HepG2 (cell line): ENCODE data around the gene HCFC1R1. TPM values are rescaled to one million over a fixed set of nuclear protein-coding genes. Genes with fewer than 3 reads are reported as not detected.
A peak's percentile ranks its signal among the peaks of the same experiment; 100 is the strongest.

ENCODE experiments used
- ATAC-seq: fragments of 200-7000 bp; cut with Tn5 transposase; 3 replicates; pipeline ENCODE4 v1.9.1; 2020; ENCODE audit warnings: mild to moderate bottlenecking, moderate library complexity
- BruUV-seq: library from RNA; stranded (reverse); fragments of 400-500 nt; replicated peaks from 2 replicates; lab custom pipeline; 2021; lab: Mats Ljungman, UMichigan
- CTCF ChIA-PET: fragments of 300-600 bp; formaldehyde crosslinking; extraction: SDS; loops from one replicate; lab custom pipeline; 2021; ENCODE audit warnings: low total read pairs, inconsistent platforms, low intra/inter-chr PET ratio; lab: Yijun Ruan, JAX
- POLR2A ChIA-PET: fragments of 350-600 bp; sonication (Branson Sonifier 250); formaldehyde crosslinking; loops from one replicate; lab custom pipeline; 2020; ENCODE audit warnings: antibody characterized with exemption, inconsistent platforms; lab: Yijun Ruan, JAX
- DNase-seq: peaks from one replicate; pipeline ENCODE4 v3.0.0-alpha.2; 2015; ENCODE audit warnings: low spot score
- FAIRE-seq: peaks from 3 replicates; lab custom pipeline; 2011; peaks lifted over from hg19 to GRCh38; lab: Jason Lieb, UNC
- H2AFZ ChIP-seq: one replicate; pipeline ENCODE4 v1.6.1; 2011; ENCODE audit warnings: low read length, inconsistent platforms
- H3K27ac ChIP-seq: fragments of 300-600 bp; 3 replicates; pipeline ENCODE4 v1.8.0; 2011; ENCODE audit warnings: mixed run types, mild to moderate bottlenecking, mixed read lengths, low read length, inconsistent platforms; ENCODE audit not compliant: insufficient read depth; ENCODE audit errors: extremely low read length
- H3K27me3 ChIP-seq, 2 experiments: fragments of 200-600 bp in 1 of 2; 2 replicates in 1 of 2; 3 replicates in 1 of 2; pipeline versions ENCODE4 v1.6.0 to v1.8.0; 2011; ENCODE audit warnings: low read length in 2 of 2, mild to moderate bottlenecking in 2 of 2, moderate library complexity in 2 of 2, inconsistent platforms in 1 of 2; ENCODE audit not compliant: insufficient read depth in 2 of 2, control insufficient read depth in 1 of 2
- H3K36me3 ChIP-seq, 2 experiments: fragments of 200-600 bp in 1 of 2; replicated peaks in 1 of 2; 2 replicates in 1 of 2; 3 replicates in 1 of 2; pipeline versions ENCODE4 v1.5.1 to v1.8.0; 2011; ENCODE audit warnings: low read length in 2 of 2, inconsistent platforms in 1 of 2; ENCODE audit not compliant: insufficient read depth in 2 of 2, control insufficient read depth in 1 of 2
- H3K4me1 ChIP-seq: 2 replicates; pipeline ENCODE4 v1.5.1; 2012; ENCODE audit warnings: low read length, inconsistent platforms; ENCODE audit not compliant: insufficient read depth
- H3K4me2 ChIP-seq: 2 replicates; pipeline ENCODE4 v1.6.0; 2011; ENCODE audit warnings: low read depth, low read length, inconsistent platforms
- H3K4me3 ChIP-seq, 3 experiments: fragments of 200-600 bp in 1 of 3; sonication (generic), shearing (Covaris generic) in 1 of 3; replicated peaks in 1 of 3; 2 replicates each; pipeline ENCODE4 v1.5.1; 2011 to 2016; ENCODE audit warnings: low read length in 3 of 3, inconsistent platforms in 2 of 3, low read depth in 2 of 3, mild to moderate bottlenecking in 2 of 3, control low read depth in 1 of 3, mixed read lengths in 1 of 3; ENCODE audit not compliant: insufficient read depth in 1 of 3
- H3K79me2 ChIP-seq: one replicate; pipeline ENCODE4 v1.6.1; 2011; ENCODE audit warnings: low read length, inconsistent platforms; ENCODE audit not compliant: insufficient read depth
- H3K9ac ChIP-seq: 2 replicates; pipeline ENCODE4 v1.6.0; 2011; ENCODE audit warnings: mild to moderate bottlenecking, low read depth, low read length, inconsistent platforms; ENCODE audit not compliant: insufficient read depth
- H3K9me3 ChIP-seq: 2 replicates; pipeline ENCODE4 v1.5.1; 2012; ENCODE audit warnings: mild to moderate bottlenecking, low read length
- H4K20me1 ChIP-seq: 2 replicates; pipeline ENCODE4 v1.6.0; 2011; ENCODE audit warnings: inconsistent platforms, mild to moderate bottlenecking, low read length, moderate library complexity; ENCODE audit not compliant: insufficient read depth
- FOSL2 ChIP-seq: sonication (generic); formaldehyde crosslinking; IDR thresholded peaks from 2 replicates; pipeline ENCODE4 v1.4.0; 2020; ENCODE audit warnings: missing genetic modification reagents
- HNRNPK ChIP-seq: fragments of 200-400 bp; formaldehyde crosslinking; IDR thresholded peaks from 2 replicates; pipeline ENCODE4 v1.6.1; 2018; ENCODE audit warnings: low read length, low read depth, moderate library complexity, mild to moderate bottlenecking; ENCODE audit not compliant: poor library complexity, severe bottlenecking
- JUN ChIP-seq: sonication (generic); formaldehyde crosslinking; IDR thresholded peaks from 2 replicates; pipeline ENCODE4 v1.4.0; 2020; ENCODE audit warnings: mild to moderate bottlenecking, missing genetic modification reagents
- JUND ChIP-seq: sonication (generic); formaldehyde crosslinking; IDR thresholded peaks from 2 replicates; pipeline ENCODE4 v1.8.0; 2022; ENCODE audit warnings: mild to moderate bottlenecking, missing genetic modification reagents
- LCORL ChIP-seq, 2 experiments: fragments of 450-650 bp in 1 of 2; sonication (generic) in 1 of 2; formaldehyde crosslinking in 1 of 2; IDR thresholded peaks; 2 replicates each; pipeline versions ENCODE4 v1.5.0 to v1.6.1; 2017 to 2020; ENCODE audit warnings: antibody characterized with exemption in 1 of 2, missing genetic modification reagents in 1 of 2
- MAZ ChIP-seq, 2 experiments: sonication (generic) in 1 of 2; formaldehyde crosslinking in 1 of 2; IDR thresholded peaks; 2 replicates each; pipeline versions ENCODE4 v1.5.0 to v1.6.1; 2012 to 2020; ENCODE audit warnings: low read depth in 2 of 2, mild to moderate bottlenecking in 2 of 2, borderline replicate concordance in 1 of 2, improper control_type of control experiment in 1 of 2, low read length in 1 of 2, missing genetic modification reagents in 1 of 2, moderate library complexity in 1 of 2
- NR2F1 ChIP-seq, 2 experiments: fragments of 450-650 bp in 1 of 2; formaldehyde crosslinking in 1 of 2; IDR thresholded peaks; 2 replicates each; pipeline versions ENCODE4 v1.5.0 to v1.6.1; 2016 to 2020; ENCODE audit warnings: mild to moderate bottlenecking in 1 of 2, missing compliant biosample characterization in 1 of 2, missing genetic modification reagents in 1 of 2, moderate library complexity in 1 of 2
- POLR2G ChIP-seq: fragments of 200-400 bp; formaldehyde crosslinking; IDR thresholded peaks from 2 replicates; pipeline ENCODE4 v1.6.1; 2018; ENCODE audit warnings: mild to moderate bottlenecking, low read depth, low read length, moderate library complexity
- RAD21 ChIP-seq: fragments of 450-650 bp; formaldehyde crosslinking; IDR thresholded peaks from 2 replicates; pipeline ENCODE4 v1.5.0; 2020; ENCODE audit warnings: mild to moderate bottlenecking
- SAP130 ChIP-seq: IDR thresholded peaks from 2 replicates; pipeline ENCODE4 v1.6.1; 2016; ENCODE audit warnings: low read depth
- SKI ChIP-seq: fragments of 450-650 bp; IDR thresholded peaks from one replicate; pipeline ENCODE4 v1.6.1; 2018; ENCODE audit warnings: mild to moderate bottlenecking; ENCODE audit not compliant: partially characterized antibody
- SRF ChIP-seq: IDR thresholded peaks from 2 replicates; pipeline ENCODE4 v1.6.1; 2011; ENCODE audit warnings: mild to moderate bottlenecking, low read depth, low read length, moderate library complexity
- TEAD3 ChIP-seq: optimal IDR thresholded peaks from 2 replicates; pipeline ENCODE3; 2016; ENCODE audit warnings: borderline replicate concordance
- THAP11 ChIP-seq: IDR thresholded peaks from 2 replicates; pipeline ENCODE4 v1.6.1; 2016; ENCODE audit warnings: missing biosample characterization, missing genetic modification reagents
- ZBTB33 ChIP-seq: sonication (generic); formaldehyde crosslinking; IDR thresholded peaks from 2 replicates; pipeline ENCODE4 v1.4.0; 2020; ENCODE audit warnings: missing genetic modification reagents
- ZNF121 ChIP-seq: sonication (generic); formaldehyde crosslinking; IDR thresholded peaks from 2 replicates; pipeline ENCODE4 v1.5.0; 2020; ENCODE audit warnings: mild to moderate bottlenecking, missing genetic modification reagents
- ZNF616 ChIP-seq: sonication (generic); formaldehyde crosslinking; IDR thresholded peaks from 2 replicates; pipeline ENCODE4 v1.5.0; 2020; ENCODE audit warnings: low read depth, mild to moderate bottlenecking, missing genetic modification reagents
- ZNF776 ChIP-seq: sonication (generic); formaldehyde crosslinking; IDR thresholded peaks from 2 replicates; pipeline ENCODE4 v1.4.0; 2020; ENCODE audit warnings: mild to moderate bottlenecking, missing genetic modification reagents
- WGBS: methylation state at CpG from one replicate; pipeline ENCODE4 v1.1.6; 2017; ENCODE audit warnings: low lambda C conversion rate; 5-methylcytosine and 5-hydroxymethylcytosine counted together
- in situ Hi-C: cut with HindIII; loops from 2 replicates; pipeline ENCODE4 v1.10.0; 2017; ENCODE audit warnings: low pct_unique_long_range_greater_than_20kb; ENCODE audit not compliant: extremely low pct_ligation_motif_present
- intact Hi-C: fragments of 100-400 bp; cut with micrococcal nuclease; formaldehyde crosslinking; loops from one replicate; pipeline ENCODE4 v1.10.0; 2022; ENCODE audit not compliant: unreplicated experiment
- polyA plus RNA-seq, 8 experiments: library from polyadenylated mRNA; depleted of rRNA in 3 of 8; stranded (reverse) in 7 of 8; unstranded in 1 of 8; fragments of >200 nt; fragmentation: Illumina TruSeq in 4 of 8; extraction: Trizol in 4 of 8; gene quantifications; 2 replicates each; pipeline versions ENCODE4 v1.2.1 to v1.2.3, GENCODE V29; 2011 to 2016; ENCODE audit warnings: low read depth in 4 of 8, missing spikeins in 1 of 8, mixed read lengths in 1 of 8; ENCODE audit not compliant: insufficient read depth in 1 of 8
- total RNA-seq, 5 experiments: library from RNA; depleted of rRNA; stranded (reverse); fragments of >200 nt; fragmentation: Illumina TruSeq; extraction: Trizol; gene quantifications; 2 replicates each; pipeline ENCODE4 v1.2.3, GENCODE V29; 2016; ENCODE audit warnings: low read depth in 1 of 5
- TF ChIP-seq, protein P1 (sequence below): sonication (generic); formaldehyde crosslinking; IDR thresholded peaks from 2 replicates; pipeline ENCODE4 v1.4.0; 2020; ENCODE audit warnings: missing genetic modification reagents
- TF ChIP-seq, protein P2 (sequence below): sonication (generic); formaldehyde crosslinking; IDR thresholded peaks from 2 replicates; pipeline ENCODE4 v1.4.0; 2020; ENCODE audit warnings: missing genetic modification reagents, borderline replicate concordance

The HCFC1R1 gene
- total and polyA plus RNA-seq, 2 of the 13 experiments (the other 11 are each of a cell fraction or from before 2014, with no cell fraction given): 13.8 to 16.1 TPM

- ChIA-PET POLR2A (interaction anchor here (0.6 to 18.8 kb wide), 13 partner anchors 9 to 227 kb away, joined by 3 to 750 read pairs (median 5); partner anchors contain the start of genes CLDN9, IL32, PKMYT1 and ZNF213), CTCF (no interaction called here)
- BruUV-seq: no TSS peak
- Histone ChIP-seq H3K27ac (peak overlapping the region; percentile 93), H2AFZ (no peak overlapping the region), H3K79me2 (peaks cover 5% of the 10 kb centered on the region), H3K27me3 (no peaks in the 10 kb centered on the region; a peak in 2 of 5 replicates), H3K36me3 (peaks cover 14 to 17% of the 10 kb centered on the region in 2 experiments; a peak in 4 of 5 replicates), H3K9ac (peak overlapping the region; percentile 99), H3K9me3 (no peaks in the 10 kb centered on the region), H3K4me2 (peak overlapping the region; percentile 85), H3K4me3 (peak overlapping the region; percentile 65 to 93 (median 76); a peak in 5 of 6 replicates), H4K20me1 (peaks cover 31% of the 10 kb centered on the region; the same call in 1 of the 2 replicates), H3K4me1 (peaks cover 55% of the 10 kb centered on the region)
- WGBS: 6% methylated on average over 8 of the region's 8 CpGs
- in situ Hi-C loops (no loop called here), intact Hi-C loops (no loop called here)
- DNase-seq: peak; percentile 76
- no peak for FAIRE-seq
- peak; percentile 14 for ATAC-seq
- TF ChIP-seq, protein P1, sequence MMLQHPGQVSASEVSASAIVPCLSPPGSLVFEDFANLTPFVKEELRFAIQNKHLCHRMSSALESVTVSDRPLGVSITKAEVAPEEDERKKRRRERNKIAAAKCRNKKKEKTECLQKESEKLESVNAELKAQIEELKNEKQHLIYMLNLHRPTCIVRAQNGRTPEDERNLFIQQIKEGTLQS (CRISPR knock-in tag): peak; percentile 94
- TF ChIP-seq HNRNPK (peak; percentile 31), ZBTB33 (CRISPR knock-in tag) (no peak), SRF (no peak), ZNF776 (no peak), JUN (CRISPR knock-in tag) (peak; percentile 62; the same call in 1 of the 2 replicates), POLR2G (peak; percentile 48), MAZ (IDR thresholded peaks at IDR 0.05; ENCODE audit: borderline replicate concordance, low read depth, low read length) (peak; percentile 88), MAZ (CRISPR knock-in tag; IDR thresholded peaks at IDR 0.05; ENCODE audit: low read depth) (no peak), NR2F1 (CRISPR knock-in tag; IDR thresholded peaks at IDR 0.05) (peak in 1 of 2 experiments; percentile 40; a peak in 1 of 4 replicates), SAP130 (CRISPR knock-in tag) (peak; percentile 55), FOSL2 (CRISPR knock-in tag) (peak; percentile 98), LCORL (IDR thresholded peaks at IDR 0.05) (no peak), LCORL (CRISPR knock-in tag; IDR thresholded peaks at IDR 0.05) (peak; percentile 28; the same call in 1 of the 2 replicates), THAP11 (CRISPR knock-in tag) (0 out of 2 replicates have a peak, but pooled peaks have one; percentile 39), ZNF121 (no peak), SKI (peak; percentile 10), ZNF616 (CRISPR knock-in tag) (no peak), TEAD3 (CRISPR knock-in tag) (peak; percentile 89), RAD21 (CRISPR knock-in tag) (0 out of 2 replicates have a peak, but pooled peaks have one; percentile 14), JUND (CRISPR knock-in tag) (peak; percentile 92)
- TF ChIP-seq, protein P2, sequence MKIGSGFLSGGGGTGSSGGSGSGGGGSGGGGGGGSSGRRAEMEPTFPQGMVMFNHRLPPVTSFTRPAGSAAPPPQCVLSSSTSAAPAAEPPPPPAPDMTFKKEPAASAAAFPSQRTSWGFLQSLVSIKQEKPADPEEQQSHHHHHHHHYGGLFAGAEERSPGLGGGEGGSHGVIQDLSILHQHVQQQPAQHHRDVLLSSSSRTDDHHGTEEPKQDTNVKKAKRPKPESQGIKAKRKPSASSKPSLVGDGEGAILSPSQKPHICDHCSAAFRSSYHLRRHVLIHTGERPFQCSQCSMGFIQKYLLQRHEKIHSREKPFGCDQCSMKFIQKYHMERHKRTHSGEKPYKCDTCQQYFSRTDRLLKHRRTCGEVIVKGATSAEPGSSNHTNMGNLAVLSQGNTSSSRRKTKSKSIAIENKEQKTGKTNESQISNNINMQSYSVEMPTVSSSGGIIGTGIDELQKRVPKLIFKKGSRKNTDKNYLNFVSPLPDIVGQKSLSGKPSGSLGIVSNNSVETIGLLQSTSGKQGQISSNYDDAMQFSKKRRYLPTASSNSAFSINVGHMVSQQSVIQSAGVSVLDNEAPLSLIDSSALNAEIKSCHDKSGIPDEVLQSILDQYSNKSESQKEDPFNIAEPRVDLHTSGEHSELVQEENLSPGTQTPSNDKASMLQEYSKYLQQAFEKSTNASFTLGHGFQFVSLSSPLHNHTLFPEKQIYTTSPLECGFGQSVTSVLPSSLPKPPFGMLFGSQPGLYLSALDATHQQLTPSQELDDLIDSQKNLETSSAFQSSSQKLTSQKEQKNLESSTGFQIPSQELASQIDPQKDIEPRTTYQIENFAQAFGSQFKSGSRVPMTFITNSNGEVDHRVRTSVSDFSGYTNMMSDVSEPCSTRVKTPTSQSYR: peak; percentile 30; the same call in 1 of the 2 replicates
These were observed 1.5 kb downstream of the HCFC1R1 start for GRCh38 chr16:3022208-3022683.
